Loucy (cell line): Measurements from ENCODE around the gene HOXD11.

Experiments used
- H2AFZ ChIP-seq: fragments of 200-600 bp; sonication (generic); 2 replicates; pipeline ENCODE4 v1.6.0; 2016; ENCODE audit warnings: antibody characterized with exemption, mild to moderate bottlenecking, low read length, moderate library complexity
- H3F3A ChIP-seq: fragments of 200-600 bp; 2 replicates; pipeline ENCODE4 v1.6.0; 2016; ENCODE audit warnings: antibody characterized with exemption, low read depth, mild to moderate bottlenecking
- H3K27me3 ChIP-seq: fragments of 200-600 bp; sonication (generic); 2 replicates; pipeline ENCODE4 v1.6.1; 2014; ENCODE audit warnings: low read length, mild to moderate bottlenecking; ENCODE audit not compliant: insufficient read depth, poor library complexity, severe bottlenecking
- H3K36me3 ChIP-seq: fragments of 200-600 bp; sonication (generic); 2 replicates; pipeline ENCODE4 v1.6.1; 2016; ENCODE audit warnings: low read length; ENCODE audit not compliant: insufficient read depth
- H3K4me1 ChIP-seq: fragments of 200-600 bp; sonication (generic); 2 replicates; pipeline ENCODE4 v1.5.1; 2014; ENCODE audit warnings: low read length, mild to moderate bottlenecking; ENCODE audit not compliant: insufficient read depth, poor library complexity, severe bottlenecking
- H3K4me2 ChIP-seq: fragments of 200-600 bp; sonication (generic); 2 replicates; pipeline ENCODE4 v1.6.0; 2014; ENCODE audit warnings: antibody characterized with exemption, low read length, low read depth, mild to moderate bottlenecking; ENCODE audit not compliant: poor library complexity, severe bottlenecking
- H3K4me3 ChIP-seq: fragments of 200-600 bp; sonication (generic); 2 replicates; pipeline ENCODE4 v1.5.1; 2014; ENCODE audit warnings: low read length, mild to moderate bottlenecking, mixed read lengths; ENCODE audit not compliant: poor library complexity, severe bottlenecking
- H3K79me2 ChIP-seq: fragments of 200-600 bp; sonication (generic); 2 replicates; pipeline ENCODE4 v1.6.1; 2014; ENCODE audit warnings: low read length; ENCODE audit not compliant: insufficient read depth
- H3K9ac ChIP-seq: fragments of 200-600 bp; sonication (generic); 2 replicates; pipeline ENCODE4 v1.6.0; 2014; ENCODE audit warnings: mild to moderate bottlenecking, low read depth, low read length, moderate library complexity; ENCODE audit not compliant: poor library complexity, severe bottlenecking
- H3K9me2 ChIP-seq: fragments of 200-600 bp; sonication (generic); replicated peaks from 2 replicates; pipeline ENCODE4 v1.6.1; 2016; ENCODE audit warnings: low read depth, low read length, mixed read lengths
- H3K9me3 ChIP-seq: fragments of 200-600 bp; sonication (generic); 2 replicates; pipeline ENCODE4 v1.6.1; 2014; ENCODE audit warnings: mild to moderate bottlenecking, antibody characterized with exemption, low read length, low read depth; ENCODE audit not compliant: insufficient read depth
- H4K20me1 ChIP-seq: fragments of 200-600 bp; sonication (generic); 2 replicates; pipeline ENCODE4 v1.6.0; 2014; ENCODE audit warnings: antibody characterized with exemption, low read length, mild to moderate bottlenecking; ENCODE audit not compliant: insufficient read depth, poor library complexity, severe bottlenecking
- EZH2phosphoT487 ChIP-seq: fragments of 200-600 bp; IDR thresholded peaks from 2 replicates; pipeline ENCODE4 v1.6.1; 2018; ENCODE audit warnings: antibody characterized with exemption, mild to moderate bottlenecking, moderate library complexity, borderline replicate concordance
- TF ChIP-seq, protein P1 (sequence below): fragments of 200-600 bp; sonication (generic); conservative IDR thresholded peaks from 2 replicates; pipeline ENCODE4 v1.5.1; 2014; ENCODE audit warnings: mild to moderate bottlenecking, antibody characterized with exemption, low read length

HOXD11 gene

GRCh38 chr2:176101216-176101830 lies 5.8 kb upstream of the HOXD11 start:
- Histone ChIP-seq H3K79me2 (no peaks in the 10 kb centered on the region), H3K36me3 (no peaks in the 10 kb centered on the region), H3K27me3 (no peaks in the 10 kb centered on the region), H3F3A (no peaks in the 10 kb centered on the region), H3K9ac (no peak overlapping the region), H3K4me3 (no peak overlapping the region), H3K4me2 (no peak overlapping the region), H3K9me2 (no peaks in the 10 kb centered on the region), H2AFZ (no peak overlapping the region), H3K4me1 (peaks cover 11% of the 10 kb centered on the region), H3K9me3 (no peaks in the 10 kb centered on the region), H4K20me1 (no peaks in the 10 kb centered on the region)
- no peak for TF ChIP-seq EZH2phosphoT487
- TF ChIP-seq, protein P1, sequence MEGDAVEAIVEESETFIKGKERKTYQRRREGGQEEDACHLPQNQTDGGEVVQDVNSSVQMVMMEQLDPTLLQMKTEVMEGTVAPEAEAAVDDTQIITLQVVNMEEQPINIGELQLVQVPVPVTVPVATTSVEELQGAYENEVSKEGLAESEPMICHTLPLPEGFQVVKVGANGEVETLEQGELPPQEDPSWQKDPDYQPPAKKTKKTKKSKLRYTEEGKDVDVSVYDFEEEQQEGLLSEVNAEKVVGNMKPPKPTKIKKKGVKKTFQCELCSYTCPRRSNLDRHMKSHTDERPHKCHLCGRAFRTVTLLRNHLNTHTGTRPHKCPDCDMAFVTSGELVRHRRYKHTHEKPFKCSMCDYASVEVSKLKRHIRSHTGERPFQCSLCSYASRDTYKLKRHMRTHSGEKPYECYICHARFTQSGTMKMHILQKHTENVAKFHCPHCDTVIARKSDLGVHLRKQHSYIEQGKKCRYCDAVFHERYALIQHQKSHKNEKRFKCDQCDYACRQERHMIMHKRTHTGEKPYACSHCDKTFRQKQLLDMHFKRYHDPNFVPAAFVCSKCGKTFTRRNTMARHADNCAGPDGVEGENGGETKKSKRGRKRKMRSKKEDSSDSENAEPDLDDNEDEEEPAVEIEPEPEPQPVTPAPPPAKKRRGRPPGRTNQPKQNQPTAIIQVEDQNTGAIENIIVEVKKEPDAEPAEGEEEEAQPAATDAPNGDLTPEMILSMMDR = no peak

DNA sequence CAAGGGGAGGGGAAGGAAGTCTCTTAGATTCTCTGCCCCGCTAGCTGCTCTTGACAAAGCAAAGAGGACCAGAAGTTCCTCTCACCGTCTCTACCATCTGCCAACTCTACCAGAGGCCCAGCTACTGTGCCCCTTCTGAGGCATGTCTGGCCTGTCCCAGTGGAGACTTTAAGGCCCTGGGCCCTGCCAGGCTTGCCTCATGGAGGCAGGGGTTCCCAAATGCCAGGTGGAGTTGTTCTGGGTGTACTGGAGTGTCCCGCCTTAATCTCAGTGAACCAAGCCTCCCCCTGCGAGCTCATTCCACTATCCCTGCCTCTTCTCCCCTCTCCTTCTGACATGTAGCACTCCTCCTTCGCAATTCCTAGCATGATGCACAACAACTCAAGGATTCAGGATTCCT lies 5.2 kb upstream of the HOXD11 start:
- no peaks in the 10 kb centered on the region for H3F3A ChIP-seq
- H4K20me1 ChIP-seq = no peaks in the 10 kb centered on the region
- peaks cover 6% of the 10 kb centered on the region for H3K4me1 ChIP-seq
- no peak overlapping the region for H3K9ac ChIP-seq
- no peaks in the 10 kb centered on the region for H3K27me3 ChIP-seq
- TF ChIP-seq, protein P1 = no peak
- TF ChIP-seq EZH2phosphoT487 = no peak
- no peak overlapping the region for H3K4me2 ChIP-seq
- H3K4me3 ChIP-seq = no peak overlapping the region
- H2AFZ ChIP-seq = no peak overlapping the region
- no peaks in the 10 kb centered on the region for H3K36me3 ChIP-seq
- no peaks in the 10 kb centered on the region for H3K79me2 ChIP-seq
- H3K9me3 ChIP-seq = no peaks in the 10 kb centered on the region
- no peaks in the 10 kb centered on the region for H3K9me2 ChIP-seq

DNA sequence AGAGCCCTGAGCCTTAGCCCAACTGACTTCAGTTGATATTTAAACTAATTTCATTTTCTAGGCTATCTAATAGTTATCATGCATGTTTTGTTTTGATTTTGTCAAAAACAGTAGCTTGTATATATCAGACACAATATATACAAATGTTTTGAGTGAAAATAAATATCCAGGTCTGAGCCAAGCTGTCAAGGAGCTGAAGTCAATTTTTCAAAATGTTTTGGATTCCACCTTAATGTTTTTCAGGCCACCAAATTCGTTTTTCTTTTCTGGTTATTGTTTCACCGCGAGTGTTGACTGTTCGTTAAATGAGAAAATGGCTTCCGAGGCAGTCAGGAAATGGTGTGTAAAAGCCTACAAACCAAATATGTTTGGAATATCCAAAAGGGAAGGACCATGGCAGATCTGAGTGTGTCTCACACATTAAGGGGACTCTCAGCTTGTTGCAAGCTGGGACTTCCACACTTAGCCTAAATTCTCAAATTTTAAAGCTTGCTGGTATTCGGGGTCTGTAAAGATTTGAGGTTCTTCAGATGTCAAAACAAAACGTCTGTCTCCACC lies 4.7 kb upstream of the HOXD11 start:
- no peak for TF ChIP-seq EZH2phosphoT487
- TF ChIP-seq, protein P1 = no peak
- Histone ChIP-seq H3K4me1 (peaks cover 3% of the 10 kb centered on the region), H3K36me3 (no peaks in the 10 kb centered on the region), H3K79me2 (no peaks in the 10 kb centered on the region), H4K20me1 (no peaks in the 10 kb centered on the region), H3K4me2 (no peak overlapping the region), H3K9me2 (no peaks in the 10 kb centered on the region), H3K9me3 (no peaks in the 10 kb centered on the region), H3F3A (no peaks in the 10 kb centered on the region), H3K9ac (no peak overlapping the region), H2AFZ (no peak overlapping the region), H3K27me3 (no peaks in the 10 kb centered on the region), H3K4me3 (no peak overlapping the region)
